Stimulated activated CD4-positive, alpha-beta T cell treated with anti-CD3 and anti-CD28 coated beads, TNF-alpha, amount 100 ng/mL, for 4 hours (primary cell): ENCODE measurements around the gene STK11.

Experiments used
- DNase-seq, 3 experiments: peaks; one replicate each; pipeline ENCODE4 v3.0.0-alpha.2; 2020; ENCODE audit warnings: low read depth in 3 of 3

The STK11 gene

GRCh38 chr19:1273263-1274041 lies 67.9 kb downstream of the STK11 start:
- DNase-seq = no peak

GRCh38 chr19:1274081-1274851 lies 68.7 kb downstream of the STK11 start:
- DNase-seq = no peak

DNA sequence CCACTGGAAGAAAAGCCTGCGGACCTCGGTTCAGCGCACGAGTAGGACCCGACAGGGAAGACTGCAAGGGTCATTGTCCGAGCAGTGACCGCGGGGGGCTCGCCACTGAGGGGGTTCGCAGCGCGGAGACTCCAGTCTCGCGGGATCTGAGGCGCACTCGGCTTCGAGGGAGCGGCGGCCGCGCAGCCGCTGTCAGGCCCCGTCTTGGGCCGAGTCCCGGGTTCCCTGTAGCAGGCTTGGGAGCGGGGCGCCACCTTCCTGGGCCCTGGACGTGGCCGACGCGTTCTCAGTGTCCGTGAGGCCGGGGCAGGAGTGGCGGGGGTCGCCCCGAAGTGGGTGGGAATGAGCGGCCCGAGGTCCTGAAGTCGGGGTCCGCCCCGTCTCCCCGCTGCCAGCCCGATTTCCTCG lies 69.3 kb downstream of the STK11 start:
- DNase-seq = no peak

GRCh38 chr19:1275260-1275975 lies 69.8 kb downstream of the STK11 start, which contains the start of gene FAM174C:
Gene FAM174C, plus strand, starts transcription at chr19:1275530. Its CDS starts 20 bp downstream, at chr19:1275550.
- peak; percentile 93 to 95 (median 94) for DNase-seq

DNA sequence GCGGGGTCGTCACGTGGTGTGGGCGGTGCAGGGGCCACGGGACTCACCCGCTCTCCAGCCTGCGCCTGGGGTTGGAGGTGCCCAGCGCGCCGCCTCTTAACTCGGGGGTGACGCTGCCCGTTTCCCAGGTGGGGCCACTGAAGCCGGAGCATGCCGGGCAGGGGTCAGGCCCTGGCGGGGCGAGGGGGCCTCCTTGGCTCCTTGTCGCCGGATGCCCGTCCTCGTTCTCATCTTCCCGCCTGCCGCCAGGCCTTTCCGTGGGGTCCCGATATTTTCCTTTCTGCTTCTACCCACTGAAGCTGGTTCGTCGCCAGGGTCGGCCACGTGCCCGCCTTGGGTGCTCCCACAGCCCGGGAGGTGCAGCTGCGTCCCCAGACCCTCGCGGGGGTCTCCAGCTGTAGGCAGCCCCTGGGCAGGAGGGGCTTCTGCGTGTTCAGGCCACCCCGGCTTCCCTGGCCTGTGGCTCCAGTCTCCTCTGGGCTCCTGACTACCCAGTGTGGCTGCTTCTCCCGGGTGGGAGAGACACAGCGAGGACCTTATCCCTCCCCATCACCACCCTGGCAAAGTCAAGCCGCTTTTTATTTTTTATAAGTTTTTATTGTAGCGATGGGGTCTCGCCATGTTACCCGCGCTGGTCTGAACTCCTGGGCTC lies 70.5 kb downstream of the STK11 start:
- no peak for DNase-seq

DNA sequence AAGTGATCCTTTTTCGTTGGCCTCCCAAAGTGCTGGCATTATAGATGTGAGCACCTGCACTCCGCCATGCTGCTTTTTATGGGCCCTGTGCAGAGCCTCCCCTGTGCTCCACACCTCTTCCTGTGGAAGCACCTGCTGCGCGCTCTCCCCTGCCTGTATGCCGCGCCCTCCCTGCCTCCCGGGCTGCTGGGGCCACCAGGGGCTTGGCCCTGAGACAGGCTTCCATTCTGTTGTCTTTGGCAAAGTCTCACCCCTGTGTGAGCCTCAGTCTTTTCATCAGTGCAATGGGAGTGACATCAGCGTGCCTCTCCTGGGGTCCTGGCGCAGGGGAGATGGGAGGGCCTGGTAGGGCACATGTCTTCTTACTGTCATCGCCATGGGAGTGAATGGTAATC lies 71.0 kb downstream of the STK11 start:
- no peak for DNase-seq

DNA sequence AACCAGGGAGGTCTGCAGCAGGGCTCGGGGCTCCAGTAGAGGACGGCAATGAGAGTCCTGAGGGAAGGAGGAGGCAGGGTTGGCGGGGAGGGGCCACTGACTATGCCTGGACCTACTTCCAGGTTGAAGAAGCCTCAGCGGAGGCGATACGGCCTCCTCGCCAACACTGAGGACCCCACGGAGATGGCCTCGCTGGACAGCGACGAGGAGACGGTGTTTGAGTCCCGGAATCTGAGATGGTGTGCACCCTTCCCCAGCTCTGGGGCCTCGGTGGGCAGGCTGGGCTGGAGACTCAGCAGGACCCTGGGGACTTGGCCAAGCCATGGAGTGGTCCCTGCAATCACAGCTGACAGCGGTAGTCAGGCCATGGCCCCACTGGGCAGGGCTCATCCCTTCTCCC lies 71.5 kb downstream of the STK11 start:
- DNase-seq = no peak
